GM13976 (cell line): ENCODE measurements around the gene REPIN1.

Source experiments
- DNase-seq: peaks from one replicate; pipeline ENCODE4 v3.0.0; 2012; ENCODE audit warnings: low spot score
- CTCF ChIP-seq: IDR thresholded peaks from 2 replicates; pipeline ENCODE4 v1.5.1; 2012; ENCODE audit warnings: borderline replicate concordance, mild to moderate bottlenecking; ENCODE audit not compliant: insufficient read depth; ENCODE audit errors: extremely low read depth, missing control alignments, control extremely low read depth
- in situ Hi-C: fragments of 300-500 bp; cut with MboI; formaldehyde crosslinking; loops from one replicate; pipeline ENCODE4 v1.12.0; 2022; ENCODE audit warnings: low sequenced_read_pairs, mixed read lengths, inconsistent platforms; ENCODE audit not compliant: unreplicated experiment

The REPIN1 gene

GRCh38 chr7:150409300-150410030 is 40.8 kb downstream of the REPIN1 start:
- TF ChIP-seq CTCF, result no peak
- DNase-seq, result no peak
- in situ Hi-C loops, result no loop called here

GRCh38 chr7:150410131-150410530 is 41.5 kb downstream of the REPIN1 start:
- TF ChIP-seq CTCF, result no peak
- no peak for DNase-seq
- in situ Hi-C loops, result no loop called here

- no peak for TF ChIP-seq CTCF
- DNase-seq, result no peak
- in situ Hi-C loops, result no loop called here
Measured at GRCh38 chr7:150410680-150411346, 42.2 kb downstream of the REPIN1 start.

GRCh38 chr7:150411606-150412005 is 43.0 kb downstream of the REPIN1 start:
- no peak for TF ChIP-seq CTCF
- in situ Hi-C loops, result no loop called here
- no peak for DNase-seq

- in situ Hi-C loops, result no loop called here
- no peak for TF ChIP-seq CTCF
- DNase-seq, result no peak
Measured at GRCh38 chr7:150412016-150412415, 43.4 kb downstream of the REPIN1 start.

- DNase-seq, result no peak
- in situ Hi-C loops, result no loop called here
- no peak for TF ChIP-seq CTCF
Measured at GRCh38 chr7:150412518-150413488, 44.2 kb downstream of the REPIN1 start.
